Measurements from ENCODE around the gene XRCC2. TPM values are rescaled to one million over a fixed set of nuclear protein-coding genes. Genes with fewer than 3 reads are reported as not detected.
A peak's percentile ranks its signal among the peaks of the same experiment; 100 is the strongest.

XRCC2 gene
- total RNA-seq, 1 donor from 2014 or later: 16.3 TPM

- DNase-seq (ENCODE audit: extremely low spot score, unreplicated experiment): no peak
- Mint-ChIP-seq H3K4me3 (peak overlapping the region; percentile 81), H3K4me1 (ENCODE audit: unreplicated experiment) (peaks cover 10% of the 10 kb centered on the region), H3K9me3 (no peaks in the 10 kb centered on the region), H3K27me3 (no peaks in the 10 kb centered on the region), H3K27ac (peak overlapping the region; percentile 80), H3K36me3 (peaks cover 3% of the 10 kb centered on the region)
- TF ChIP-seq CTCF (conservative IDR thresholded peaks at IDR 0.05): no peak
Observed at GRCh38 chr7:152677808-152678670, 2.1 kb upstream of the XRCC2 start.

GRCh38 chr7:152674860-152675758 is 832 bp downstream of the XRCC2 start:
- peak overlapping the region; percentile 95 for H3K27ac Mint-ChIP-seq
- H3K4me1 Mint-ChIP-seq (ENCODE audit: unreplicated experiment): peaks cover 10% of the 10 kb centered on the region
- no peak for DNase-seq (ENCODE audit: extremely low spot score, unreplicated experiment)
- no peaks in the 10 kb centered on the region for H3K9me3 Mint-ChIP-seq
- H3K27me3 Mint-ChIP-seq: no peaks in the 10 kb centered on the region
- peak overlapping the region; percentile 100 for H3K4me3 Mint-ChIP-seq
- TF ChIP-seq CTCF (conservative IDR thresholded peaks at IDR 0.05): no peak
- H3K36me3 Mint-ChIP-seq: peaks cover 13% of the 10 kb centered on the region

GRCh38 chr7:152673897-152674296 is 2.0 kb downstream of the XRCC2 start:
- peaks cover 10% of the 10 kb centered on the region for H3K4me1 Mint-ChIP-seq (ENCODE audit: unreplicated experiment)
- no peak for TF ChIP-seq CTCF (conservative IDR thresholded peaks at IDR 0.05)
- no peak for DNase-seq (ENCODE audit: extremely low spot score, unreplicated experiment)
- no peaks in the 10 kb centered on the region for H3K9me3 Mint-ChIP-seq
- H3K4me3 Mint-ChIP-seq: peak overlapping the region; percentile 44
- H3K27ac Mint-ChIP-seq: peak overlapping the region; percentile 51
- peaks cover 16% of the 10 kb centered on the region for H3K36me3 Mint-ChIP-seq
- no peaks in the 10 kb centered on the region for H3K27me3 Mint-ChIP-seq

GRCh38 chr7:152672626-152673025 is 3.3 kb downstream of the XRCC2 start:
- Mint-ChIP-seq H3K27ac (no peak overlapping the region), H3K4me3 (no peak overlapping the region), H3K4me1 (ENCODE audit: unreplicated experiment) (peaks cover 10% of the 10 kb centered on the region), H3K27me3 (no peaks in the 10 kb centered on the region), H3K9me3 (no peaks in the 10 kb centered on the region), H3K36me3 (peaks cover 21% of the 10 kb centered on the region)
- no peak for TF ChIP-seq CTCF (conservative IDR thresholded peaks at IDR 0.05)
- no peak for DNase-seq (ENCODE audit: extremely low spot score, unreplicated experiment)

GRCh38 chr7:152669758-152670157 is 6.2 kb downstream of the XRCC2 start:
- peaks cover 3% of the 10 kb centered on the region for H3K4me1 Mint-ChIP-seq (ENCODE audit: unreplicated experiment)
- no peaks in the 10 kb centered on the region for H3K9me3 Mint-ChIP-seq
- no peak for TF ChIP-seq CTCF (conservative IDR thresholded peaks at IDR 0.05)
- H3K36me3 Mint-ChIP-seq: peaks cover 21% of the 10 kb centered on the region
- H3K27me3 Mint-ChIP-seq: no peaks in the 10 kb centered on the region
- no peak overlapping the region for H3K27ac Mint-ChIP-seq
- DNase-seq (ENCODE audit: extremely low spot score, unreplicated experiment): no peak
- H3K4me3 Mint-ChIP-seq: no peak overlapping the region

Measured in type B pancreatic cell (in vitro differentiated cells).